Fibroblast of lung (primary cell): ENCODE measurements around the gene IFRD1. TPM values are rescaled to one million over a fixed set of nuclear protein-coding genes. Genes with fewer than 3 reads are reported as not detected.
A peak's percentile ranks its signal among the peaks of the same experiment; 100 is the strongest.

Source experiments
- DNase-seq, 2 donors: peaks; one replicate each; pipeline versions ENCODE4 v3.0.0 to v3.0.0-alpha.2; 2010; ENCODE audit warnings: low read depth in 2 of 2
- H2AFZ ChIP-seq: 2 replicates; pipeline ENCODE4 v1.5.1; 2012; ENCODE audit warnings: low read length, control low read depth, inconsistent platforms
- H3K27ac ChIP-seq: 2 replicates; pipeline ENCODE4 v1.5.1; 2011; ENCODE audit warnings: low read length, control low read depth; ENCODE audit not compliant: insufficient read depth
- H3K27me3 ChIP-seq: 2 replicates; pipeline ENCODE4 v1.5.1; 2011; ENCODE audit warnings: mild to moderate bottlenecking, low read length; ENCODE audit not compliant: control insufficient read depth, insufficient read depth
- H3K36me3 ChIP-seq: 2 replicates; pipeline ENCODE4 v1.5.1; 2011; ENCODE audit warnings: low read length; ENCODE audit not compliant: control insufficient read depth, insufficient read depth
- H3K4me1 ChIP-seq: 2 replicates; pipeline ENCODE4 v1.5.1; 2011; ENCODE audit warnings: low read length; ENCODE audit not compliant: control insufficient read depth, insufficient read depth; ENCODE audit errors: extremely low read depth
- H3K4me2 ChIP-seq: 2 replicates; pipeline ENCODE4 v1.5.1; 2011; ENCODE audit warnings: low read length, control low read depth; ENCODE audit not compliant: insufficient read depth; ENCODE audit errors: extremely low read depth
- H3K4me3 ChIP-seq, 4 experiments: fragments of 200-600 bp in 1 of 4; sonication (generic) in 1 of 4; replicated peaks in 1 of 4; 2 replicates each; pipeline ENCODE4 v1.5.1; 2011 to 2016; ENCODE audit warnings: low read length in 4 of 4, low read depth in 3 of 4, mild to moderate bottlenecking in 3 of 4, control low read depth in 2 of 4, inconsistent platforms in 1 of 4, mixed read lengths in 1 of 4; ENCODE audit not compliant: insufficient read depth in 1 of 4; ENCODE audit errors: control extremely low read depth in 1 of 4
- H3K79me2 ChIP-seq: 2 replicates; pipeline ENCODE4 v1.5.1; 2012; ENCODE audit warnings: mild to moderate bottlenecking, low read length, inconsistent platforms; ENCODE audit not compliant: control insufficient read depth, insufficient read depth
- H3K9ac ChIP-seq: 2 replicates; pipeline ENCODE4 v1.5.1; 2011; ENCODE audit warnings: mild to moderate bottlenecking, low read length, control low read depth; ENCODE audit not compliant: insufficient read depth
- H3K9me3 ChIP-seq: 2 replicates; pipeline ENCODE4 v1.5.1; 2012; ENCODE audit warnings: low read depth, low read length; ENCODE audit not compliant: control insufficient read depth, insufficient read depth
- H4K20me1 ChIP-seq: 2 replicates; pipeline ENCODE4 v1.5.1; 2011; ENCODE audit warnings: low read length; ENCODE audit not compliant: control insufficient read depth, insufficient read depth; ENCODE audit errors: extremely low read depth
- CTCF ChIP-seq, 2 donors: IDR thresholded peaks in 1 of 2; conservative IDR thresholded peaks in 1 of 2; 1 replicate in 1 of 2; 2 replicates in 1 of 2; pipeline ENCODE4 v1.5.1; 2011 to 2012; ENCODE audit warnings: low read length in 2 of 2, control low read depth in 1 of 2, inconsistent platforms in 1 of 2, low read depth in 1 of 2, mild to moderate bottlenecking in 1 of 2
- EZH2 ChIP-seq: IDR thresholded peaks from 2 replicates; pipeline ENCODE4 v1.5.1; 2012; ENCODE audit warnings: low read length, control low read depth, mild to moderate bottlenecking; ENCODE audit errors: missing control alignments
- polyA plus RNA-seq, 2 donors: library from polyadenylated mRNA; depleted of rRNA in 1 of 2; stranded (reverse) in 1 of 2; unstranded in 1 of 2; fragments of >200 nt; gene quantifications; 2 replicates each; pipeline ENCODE4 v1.2.1, GENCODE V29; 2011 to 2012; ENCODE audit warnings: missing spikeins in 1 of 2
- total RNA-seq: library from RNA; depleted of rRNA; stranded (reverse); fragments of >200 nt; gene quantifications from 2 replicates; pipeline ENCODE4 v1.2.1, GENCODE V29; 2014

Gene IFRD1
- total and polyA plus RNA-seq, 2 donors (not counting 1 experiment from before 2014, with no cell fraction given), result 42.6 to 127 TPM

- peak; percentile 76 to 88 for DNase-seq
- H3K27me3 ChIP-seq, result no peaks in the 10 kb centered on the region
- no peaks in the 10 kb centered on the region for H3K9me3 ChIP-seq
- no peak overlapping the region for H3K4me2 ChIP-seq
- no peak overlapping the region for H3K4me3 ChIP-seq
- H3K27ac ChIP-seq, result no peak overlapping the region
- no peaks in the 10 kb centered on the region for H4K20me1 ChIP-seq
- peaks cover 12% of the 10 kb centered on the region for H3K36me3 ChIP-seq
- no peak overlapping the region for H2AFZ ChIP-seq
- H3K4me1 ChIP-seq, result no peaks in the 10 kb centered on the region
- TF ChIP-seq CTCF (conservative IDR thresholded peaks at IDR 0.05 in 1 of 2, IDR thresholded peaks at IDR 0.05 in 1 of 2; ENCODE audit: low read depth in 1 of 2, low read length in 2 of 2) (no peak), EZH2 (no peak)
- H3K9ac ChIP-seq, result no peak overlapping the region
- peaks cover 5% of the 10 kb centered on the region for H3K79me2 ChIP-seq
Measured at GRCh38 chr7:112462236-112462635, 12.0 kb downstream of the IFRD1 start.

GRCh38 chr7:112467867-112468266 is 17.6 kb downstream of the IFRD1 start:
- no peaks in the 10 kb centered on the region for H3K4me1 ChIP-seq
- H3K27me3 ChIP-seq, result no peaks in the 10 kb centered on the region
- no peak overlapping the region for H3K9ac ChIP-seq
- H3K9me3 ChIP-seq, result no peaks in the 10 kb centered on the region
- no peaks in the 10 kb centered on the region for H4K20me1 ChIP-seq
- H2AFZ ChIP-seq, result no peak overlapping the region
- no peak overlapping the region for H3K27ac ChIP-seq
- no peak overlapping the region for H3K4me2 ChIP-seq
- no peak overlapping the region for H3K4me3 ChIP-seq
- TF ChIP-seq CTCF (conservative IDR thresholded peaks at IDR 0.05 in 1 of 2, IDR thresholded peaks at IDR 0.05 in 1 of 2; ENCODE audit: low read depth in 1 of 2, low read length in 2 of 2), result no peak
- no peak for TF ChIP-seq EZH2
- DNase-seq, result no peak
- peaks cover 6% of the 10 kb centered on the region for H3K36me3 ChIP-seq
- H3K79me2 ChIP-seq, result peaks cover 5% of the 10 kb centered on the region

- Histone ChIP-seq H3K36me3 (peaks cover 9% of the 10 kb centered on the region), H4K20me1 (no peaks in the 10 kb centered on the region), H3K9ac (no peak overlapping the region), H3K9me3 (no peaks in the 10 kb centered on the region), H3K79me2 (peaks cover 2% of the 10 kb centered on the region), H3K4me3 (no peak overlapping the region), H3K4me1 (no peaks in the 10 kb centered on the region), H3K27ac (no peak overlapping the region), H2AFZ (no peak overlapping the region), H3K4me2 (no peak overlapping the region), H3K27me3 (no peaks in the 10 kb centered on the region)
- no peak for TF ChIP-seq CTCF (conservative IDR thresholded peaks at IDR 0.05 in 1 of 2, IDR thresholded peaks at IDR 0.05 in 1 of 2; ENCODE audit: low read depth in 1 of 2, low read length in 2 of 2)
- no peak for TF ChIP-seq EZH2
- no peak for DNase-seq
Measured at GRCh38 chr7:112470194-112470593, 19.9 kb downstream of the IFRD1 start.
